HCT116 (cell line): ENCODE measurements around the gene STRADA. TPM values are rescaled to one million over a fixed set of nuclear protein-coding genes. Genes with fewer than 3 reads are reported as not detected.

Experiments
- ATAC-seq: fragments of 200-7000 bp; cut with Tn5 transposase; 2 replicates; pipeline ENCODE4 v1.9.1; 2020; ENCODE audit warnings: mild to moderate bottlenecking, moderate library complexity
- BruUV-seq: library from RNA; stranded (reverse); fragments of 400-500 nt; replicated peaks from 2 replicates; lab custom pipeline; 2021; lab: Mats Ljungman, UMichigan
- CTCF ChIA-PET: fragments of 300-600 bp; sonication (Branson Sonifier 250); formaldehyde crosslinking; loops from one replicate; lab custom pipeline; 2021; ENCODE audit warnings: antibody characterized with exemption; lab: Charles Lee
- POLR2A ChIA-PET: fragments of 300-600, 350-600 bp; sonication (Branson Sonifier 250); formaldehyde crosslinking; loops from one replicate; lab custom pipeline; 2021; ENCODE audit warnings: antibody characterized with exemption; lab: Charles Lee
- RAD21 ChIA-PET, 2 experiments: fragments of 300-600 bp; sonication (Branson Sonifier 250); formaldehyde crosslinking; loops; one replicate each; lab custom pipeline; 2023; ENCODE audit warnings: low total read pairs in 2 of 2; ENCODE audit not compliant: uncharacterized antibody in 2 of 2, unreplicated experiment in 2 of 2, low non-redundant PET in 1 of 2; lab: Charles Lee
- DNase-seq: peaks from one replicate; pipeline ENCODE4 v3.0.0-alpha.2; 2010; ENCODE audit warnings: low read depth, low spot score
- H2AFZ ChIP-seq: fragments of 200-600 bp; shearing (Covaris generic), sonication (generic); 2 replicates; pipeline ENCODE4 v1.6.1; 2017; ENCODE audit warnings: low read depth, mixed run types, mixed read lengths, antibody characterized with exemption, low read length; ENCODE audit not compliant: poor library complexity, severe bottlenecking
- H3K27ac ChIP-seq: 2 replicates; pipeline ENCODE4 v1.5.1; 2012; ENCODE audit warnings: low read depth, low read length
- H3K27me3 ChIP-seq: fragments of 200-600 bp; sonication (generic); 2 replicates; pipeline ENCODE4 v1.6.1; 2016; ENCODE audit warnings: mixed run types, low read length, mixed read lengths; ENCODE audit not compliant: insufficient read depth
- H3K36me3 ChIP-seq, 2 experiments: fragments of 200-500 bp in 1 of 2; fragments of 200-600 bp in 1 of 2; sonication (Bioruptor generic) in 1 of 2; sonication (generic) in 1 of 2; 2 replicates each; pipeline versions ENCODE4 v1.5.1 to v1.6.1; 2014 to 2016; ENCODE audit warnings: low read length in 2 of 2, inconsistent platforms in 1 of 2, mixed read lengths in 1 of 2, mixed run types in 1 of 2; ENCODE audit not compliant: insufficient read depth in 2 of 2, control insufficient read depth in 1 of 2
- H3K4me1 ChIP-seq, 2 experiments: fragments of 200-600 bp in 1 of 2; sonication (generic) in 1 of 2; 2 replicates each; pipeline versions ENCODE4 v1.5.1 to v1.6.1; 2012 to 2017; ENCODE audit warnings: low read length in 2 of 2, inconsistent platforms in 1 of 2, mild to moderate bottlenecking in 1 of 2, mixed read lengths in 1 of 2, mixed run types in 1 of 2, moderate library complexity in 1 of 2; ENCODE audit not compliant: insufficient read depth in 2 of 2, control insufficient read depth in 1 of 2
- H3K4me2 ChIP-seq: fragments of 200-600 bp; sonication (generic); 2 replicates; pipeline ENCODE4 v1.6.1; 2017; ENCODE audit warnings: mixed run types, low read length, mixed read lengths
- H3K4me3 ChIP-seq, 2 experiments: fragments of 200-600 bp in 1 of 2; sonication (generic) in 1 of 2; replicated peaks in 1 of 2; 2 replicates each; pipeline ENCODE4 v1.5.1; 2011 to 2016; ENCODE audit warnings: low read length in 2 of 2, control low read depth in 1 of 2, low read depth in 1 of 2, mild to moderate bottlenecking in 1 of 2, mixed read lengths in 1 of 2, mixed run types in 1 of 2
- H3K79me2 ChIP-seq: fragments of 200-600 bp; sonication (generic); 2 replicates; pipeline ENCODE4 v1.6.1; 2017; ENCODE audit warnings: mild to moderate bottlenecking, mixed run types, low read length, moderate library complexity, mixed read lengths; ENCODE audit not compliant: insufficient read depth
- H3K9ac ChIP-seq: fragments of 200-600 bp; sonication (generic); 2 replicates; pipeline ENCODE4 v1.6.1; 2016; ENCODE audit warnings: low read length, mixed read lengths
- H3K9me2 ChIP-seq: fragments of 200-600 bp; sonication (generic), shearing (Covaris generic); 2 replicates; pipeline ENCODE4 v1.6.1; 2017; ENCODE audit warnings: mixed run types, mild to moderate bottlenecking, moderate library complexity; ENCODE audit not compliant: insufficient read depth
- H3K9me3 ChIP-seq, 2 experiments: fragments of 200-500 bp in 1 of 2; fragments of 200-600 bp in 1 of 2; sonication (Bioruptor generic) in 1 of 2; sonication (generic) in 1 of 2; 2 replicates each; pipeline ENCODE4 v1.6.1; 2014 to 2017; ENCODE audit warnings: low read length in 2 of 2, mixed read lengths in 2 of 2, inconsistent platforms in 1 of 2, low read depth in 1 of 2, mild to moderate bottlenecking in 1 of 2, mixed run types in 1 of 2, moderate library complexity in 1 of 2; ENCODE audit not compliant: control insufficient read depth in 1 of 2, insufficient read depth in 1 of 2
- H4K20me1 ChIP-seq: fragments of 200-600 bp; sonication (generic), shearing (Covaris generic); 2 replicates; pipeline ENCODE4 v1.6.1; 2017; ENCODE audit warnings: mixed run types, mild to moderate bottlenecking, moderate library complexity; ENCODE audit not compliant: insufficient read depth
- ATF3 ChIP-seq: IDR thresholded peaks from 2 replicates; pipeline ENCODE4 v1.6.1; 2012
- CEBPB ChIP-seq: IDR thresholded peaks from 2 replicates; pipeline ENCODE4 v1.6.1; 2012; ENCODE audit warnings: low read depth
- EGR1 ChIP-seq: IDR thresholded peaks from 2 replicates; pipeline ENCODE4 v1.6.1; 2012; ENCODE audit warnings: low read depth
- ELF1 ChIP-seq: IDR thresholded peaks from 2 replicates; pipeline ENCODE4 v1.6.1; 2012; ENCODE audit warnings: low read depth, borderline replicate concordance
- EZH2 ChIP-seq: fragments of 200-600 bp; sonication (generic); IDR thresholded peaks from 2 replicates; pipeline ENCODE4 v1.6.1; 2017; ENCODE audit warnings: antibody characterized with exemption, mixed run types
- FOSL1 ChIP-seq: IDR thresholded peaks from 2 replicates; pipeline ENCODE4 v1.6.1; 2012; ENCODE audit warnings: low read depth
- JUND ChIP-seq: IDR thresholded peaks from 2 replicates; pipeline ENCODE4 v1.6.1; 2012
- POLR2A ChIP-seq: IDR thresholded peaks from 2 replicates; pipeline ENCODE4 v1.7.0; 2011; ENCODE audit warnings: borderline replicate concordance; ENCODE audit not compliant: insufficient read depth, insufficient read length; ENCODE audit errors: extremely low read depth
- POLR2AphosphoS5 ChIP-seq: IDR thresholded peaks from 2 replicates; pipeline ENCODE4 v1.6.1; 2011; ENCODE audit warnings: mild to moderate bottlenecking, low read depth, low read length, moderate library complexity
- RAD21 ChIP-seq: IDR thresholded peaks from 2 replicates; pipeline ENCODE4 v1.6.1; 2012; ENCODE audit warnings: low read depth, mild to moderate bottlenecking
- SIN3A ChIP-seq: IDR thresholded peaks from 2 replicates; pipeline ENCODE4 v1.6.1; 2012; ENCODE audit warnings: low read depth
- SP1 ChIP-seq: IDR thresholded peaks from 2 replicates; pipeline ENCODE4 v1.6.1; 2012; ENCODE audit warnings: low read depth
- SRF ChIP-seq: IDR thresholded peaks from 2 replicates; pipeline ENCODE4 v1.6.1; 2012; ENCODE audit warnings: low read depth
- TCF7L2 ChIP-seq: IDR thresholded peaks from 2 replicates; pipeline ENCODE4 v1.7.0; 2011; ENCODE audit warnings: borderline replicate concordance, inconsistent platforms; ENCODE audit not compliant: insufficient read depth, insufficient read length; ENCODE audit errors: extremely low read depth
- YY1 ChIP-seq: IDR thresholded peaks from 2 replicates; pipeline ENCODE4 v1.6.1; 2011; ENCODE audit warnings: low read length, low read depth, moderate library complexity, mild to moderate bottlenecking; ENCODE audit not compliant: insufficient replicate concordance; ENCODE audit errors: extremely low read depth
- ZBTB33 ChIP-seq: IDR thresholded peaks from 2 replicates; pipeline ENCODE4 v1.6.1; 2011; ENCODE audit warnings: mild to moderate bottlenecking, low read length, moderate library complexity; ENCODE audit not compliant: insufficient replicate concordance; ENCODE audit errors: extremely low read depth
- ZNF274 ChIP-seq: fragments of 200-500 bp; sonication (Bioruptor generic); IDR thresholded peaks from 2 replicates; pipeline ENCODE4 v1.6.1; 2014; ENCODE audit warnings: mild to moderate bottlenecking, low read depth, low read length, inconsistent platforms
- intact Hi-C: fragments of 100-400 bp; cut with micrococcal nuclease; formaldehyde crosslinking; loops from 2 replicates; pipeline ENCODE4 v1.10.0; 2022
- total RNA-seq: library from RNA; stranded (reverse); gene quantifications from one replicate; pipeline ENCODE4 v1.2.1, GENCODE V29; 2021; ENCODE audit not compliant: unreplicated experiment
- TF ChIP-seq, protein P1 (sequence below), 3 experiments: fragments of 200-600 bp in 1 of 3; sonication (generic) in 1 of 3; IDR thresholded peaks in 2 of 3; conservative IDR thresholded peaks in 1 of 3; 2 replicates each; pipeline ENCODE4 v1.5.1; 2012 to 2017; ENCODE audit warnings: low read depth in 2 of 3, low read length in 2 of 3, antibody characterized with exemption in 1 of 3, borderline replicate concordance in 1 of 3, control low read depth in 1 of 3, mild to moderate bottlenecking in 1 of 3, mixed read lengths in 1 of 3, mixed run types in 1 of 3, moderate library complexity in 1 of 3; ENCODE audit not compliant: insufficient read depth in 1 of 3
- TF ChIP-seq, protein P2 (sequence below): IDR thresholded peaks from 2 replicates; pipeline ENCODE4 v1.6.1; 2012; ENCODE audit warnings: low read depth

The STRADA gene
- total RNA-seq, 1 experiment from 2014 or later: 38.0 TPM

DNA sequence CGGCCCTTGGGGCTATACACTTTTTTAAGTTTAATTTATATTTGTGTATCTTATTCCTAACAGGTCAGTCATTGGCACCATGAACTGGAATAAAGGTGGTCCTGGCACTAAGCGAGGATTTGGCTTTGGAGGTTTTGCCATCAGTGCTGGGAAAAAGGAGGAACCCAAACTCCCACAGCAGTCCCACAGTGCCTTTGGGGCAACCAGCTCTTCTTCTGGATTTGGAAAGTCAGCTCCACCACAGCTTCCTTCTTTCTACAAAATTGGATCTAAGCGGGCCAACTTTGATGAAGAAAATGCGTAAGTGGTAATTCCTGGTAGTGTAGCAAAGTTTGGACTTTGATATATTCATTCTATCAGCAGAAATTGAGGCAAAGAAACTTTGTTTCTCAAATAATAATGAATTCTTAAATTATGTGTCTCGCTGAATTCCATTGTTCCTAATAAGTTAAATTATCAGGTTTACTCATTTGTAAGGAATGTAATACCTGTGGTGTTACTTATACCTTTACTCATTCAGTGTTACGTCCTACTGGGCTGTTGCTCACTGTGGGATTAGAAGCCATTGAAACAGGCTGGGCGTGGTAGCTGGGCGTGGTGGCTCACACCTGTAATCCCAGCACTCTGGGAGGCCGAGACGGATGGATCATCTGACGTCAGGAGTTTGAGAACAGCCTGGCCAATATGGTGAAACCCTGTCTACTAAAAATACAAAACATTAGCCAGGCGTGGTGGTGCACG, 45.5 kb upstream of the STRADA start:
- no TSS peak for BruUV-seq
- H3K36me3 ChIP-seq: peaks cover 44 to 50% of the 10 kb centered on the region in 2 experiments
- H3K9me3 ChIP-seq: no peaks in the 10 kb centered on the region
- H4K20me1 ChIP-seq: peaks cover 38% of the 10 kb centered on the region; the same call in 1 of the 2 replicates
- no peaks in the 10 kb centered on the region for H3K9me2 ChIP-seq
- CTCF ChIA-PET: no interaction called here
- H3K9ac ChIP-seq: 0 out of 2 replicates have a peak overlapping the region, but pooled peaks have one; percentile 1
- peaks cover 8 to 56% of the 10 kb centered on the region in 2 experiments; a peak in 3 of 4 replicates for H3K4me1 ChIP-seq
- intact Hi-C loops: no loop called here
- RAD21 ChIA-PET: no interaction called here
- peaks cover 100% of the 10 kb centered on the region for H3K79me2 ChIP-seq
- no peak overlapping the region for H3K4me3 ChIP-seq
- peak overlapping the region; percentile 49; the same call in 1 of the 2 replicates for H3K27ac ChIP-seq
- peak overlapping the region; percentile 38 for H3K4me2 ChIP-seq
- DNase-seq: peak; percentile 62
- ATAC-seq: peak; percentile 79
- POLR2A ChIA-PET: interaction anchor here (5.8 kb wide), 1 partner anchor 13 kb away, joined by 42 read pairs; the partner anchor contains the start of genes CCDC47 and DDX42
- H3K27me3 ChIP-seq: no peaks in the 10 kb centered on the region
- H2AFZ ChIP-seq: no peak overlapping the region
- TF ChIP-seq YY1 (no peak), SP1 (peak; percentile 50), FOSL1 (peak; percentile 60), ATF3 (no peak), ZBTB33 (no peak), POLR2A (no peak), ELF1 (no peak), SRF (no peak), RAD21 (no peak), SIN3A (no peak), EGR1 (no peak), EZH2 (no peak), CEBPB (no peak), ZNF274 (no peak), POLR2AphosphoS5 (no peak), JUND (no peak; the same call in 1 of the 2 replicates), TCF7L2 (no peak)
- TF ChIP-seq, protein P1, sequence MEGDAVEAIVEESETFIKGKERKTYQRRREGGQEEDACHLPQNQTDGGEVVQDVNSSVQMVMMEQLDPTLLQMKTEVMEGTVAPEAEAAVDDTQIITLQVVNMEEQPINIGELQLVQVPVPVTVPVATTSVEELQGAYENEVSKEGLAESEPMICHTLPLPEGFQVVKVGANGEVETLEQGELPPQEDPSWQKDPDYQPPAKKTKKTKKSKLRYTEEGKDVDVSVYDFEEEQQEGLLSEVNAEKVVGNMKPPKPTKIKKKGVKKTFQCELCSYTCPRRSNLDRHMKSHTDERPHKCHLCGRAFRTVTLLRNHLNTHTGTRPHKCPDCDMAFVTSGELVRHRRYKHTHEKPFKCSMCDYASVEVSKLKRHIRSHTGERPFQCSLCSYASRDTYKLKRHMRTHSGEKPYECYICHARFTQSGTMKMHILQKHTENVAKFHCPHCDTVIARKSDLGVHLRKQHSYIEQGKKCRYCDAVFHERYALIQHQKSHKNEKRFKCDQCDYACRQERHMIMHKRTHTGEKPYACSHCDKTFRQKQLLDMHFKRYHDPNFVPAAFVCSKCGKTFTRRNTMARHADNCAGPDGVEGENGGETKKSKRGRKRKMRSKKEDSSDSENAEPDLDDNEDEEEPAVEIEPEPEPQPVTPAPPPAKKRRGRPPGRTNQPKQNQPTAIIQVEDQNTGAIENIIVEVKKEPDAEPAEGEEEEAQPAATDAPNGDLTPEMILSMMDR (IDR thresholded peaks at IDR 0.05 in 2 of 3, conservative IDR thresholded peaks at IDR 0.05 in 1 of 3; ENCODE audit: borderline replicate concordance in 1 of 3, insufficient read depth in 1 of 3, low read depth in 2 of 3, low read length in 2 of 3): no peak
- TF ChIP-seq, protein P2, sequence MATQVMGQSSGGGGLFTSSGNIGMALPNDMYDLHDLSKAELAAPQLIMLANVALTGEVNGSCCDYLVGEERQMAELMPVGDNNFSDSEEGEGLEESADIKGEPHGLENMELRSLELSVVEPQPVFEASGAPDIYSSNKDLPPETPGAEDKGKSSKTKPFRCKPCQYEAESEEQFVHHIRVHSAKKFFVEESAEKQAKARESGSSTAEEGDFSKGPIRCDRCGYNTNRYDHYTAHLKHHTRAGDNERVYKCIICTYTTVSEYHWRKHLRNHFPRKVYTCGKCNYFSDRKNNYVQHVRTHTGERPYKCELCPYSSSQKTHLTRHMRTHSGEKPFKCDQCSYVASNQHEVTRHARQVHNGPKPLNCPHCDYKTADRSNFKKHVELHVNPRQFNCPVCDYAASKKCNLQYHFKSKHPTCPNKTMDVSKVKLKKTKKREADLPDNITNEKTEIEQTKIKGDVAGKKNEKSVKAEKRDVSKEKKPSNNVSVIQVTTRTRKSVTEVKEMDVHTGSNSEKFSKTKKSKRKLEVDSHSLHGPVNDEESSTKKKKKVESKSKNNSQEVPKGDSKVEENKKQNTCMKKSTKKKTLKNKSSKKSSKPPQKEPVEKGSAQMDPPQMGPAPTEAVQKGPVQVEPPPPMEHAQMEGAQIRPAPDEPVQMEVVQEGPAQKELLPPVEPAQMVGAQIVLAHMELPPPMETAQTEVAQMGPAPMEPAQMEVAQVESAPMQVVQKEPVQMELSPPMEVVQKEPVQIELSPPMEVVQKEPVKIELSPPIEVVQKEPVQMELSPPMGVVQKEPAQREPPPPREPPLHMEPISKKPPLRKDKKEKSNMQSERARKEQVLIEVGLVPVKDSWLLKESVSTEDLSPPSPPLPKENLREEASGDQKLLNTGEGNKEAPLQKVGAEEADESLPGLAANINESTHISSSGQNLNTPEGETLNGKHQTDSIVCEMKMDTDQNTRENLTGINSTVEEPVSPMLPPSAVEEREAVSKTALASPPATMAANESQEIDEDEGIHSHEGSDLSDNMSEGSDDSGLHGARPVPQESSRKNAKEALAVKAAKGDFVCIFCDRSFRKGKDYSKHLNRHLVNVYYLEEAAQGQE: no peak
